Measurements from ENCODE around the gene MUC6.
A peak's percentile ranks its signal among the peaks of the same experiment; 100 is the strongest.

Gene MUC6

GRCh38 chr11:1036303-1036923 is at the start of gene MUC6:
Gene MUC6 (minus strand): TSS chr11:1036718. CDS start chr11:1036655, 63 bp downstream.
- DNase-seq, result peak; percentile 77

- no peak for DNase-seq
Measured at GRCh38 chr11:1085440-1086170, 49.1 kb upstream of the MUC6 start.

GRCh38 chr11:1084561-1085439 is 48.3 kb upstream of the MUC6 start:
- DNase-seq, result peak; percentile 24

- peak; percentile 32 for DNase-seq
Measured at GRCh38 chr11:1083621-1084551, 47.4 kb upstream of the MUC6 start.

- peak; percentile 37 for DNase-seq
Measured at GRCh38 chr11:1082728-1083620, 46.5 kb upstream of the MUC6 start.

GRCh38 chr11:1082346-1082727 is 45.8 kb upstream of the MUC6 start:
- DNase-seq, result no peak

GRCh38 chr11:1081601-1082311 is 45.2 kb upstream of the MUC6 start:
- DNase-seq, result peak; percentile 28

- peak; percentile 31 for DNase-seq
Measured at GRCh38 chr11:1078191-1078601, 41.7 kb upstream of the MUC6 start.

GRCh38 chr11:1077417-1078119 is 41.0 kb upstream of the MUC6 start:
- DNase-seq, result peak; percentile 24

- DNase-seq, result no peak
Measured at GRCh38 chr11:1077033-1077416, 40.5 kb upstream of the MUC6 start.

GRCh38 chr11:1076061-1076665 is 39.6 kb upstream of the MUC6 start:
- DNase-seq, result no peak

- no peak for DNase-seq
Measured at GRCh38 chr11:1075341-1075911, 38.9 kb upstream of the MUC6 start.

GRCh38 chr11:1074244-1075221 is 38.0 kb upstream of the MUC6 start, which contains the start of gene MUC2:
Gene MUC2 (plus strand): TSS chr11:1074874.
- no peak for DNase-seq

- no peak for DNase-seq
Measured at GRCh38 chr11:1073851-1074243, 37.3 kb upstream of the MUC6 start.

- DNase-seq, result no peak
Measured at GRCh38 chr11:1073261-1073724, 36.8 kb upstream of the MUC6 start.

- DNase-seq, result no peak
Measured at GRCh38 chr11:1072821-1073231, 36.3 kb upstream of the MUC6 start.

GRCh38 chr11:1072116-1072820 is 35.8 kb upstream of the MUC6 start:
- DNase-seq, result peak; percentile 71

Measured in NCI-H146 (cell line).